ENCODE measurements around the gene NT5C1A.

Gene NT5C1A

DNA sequence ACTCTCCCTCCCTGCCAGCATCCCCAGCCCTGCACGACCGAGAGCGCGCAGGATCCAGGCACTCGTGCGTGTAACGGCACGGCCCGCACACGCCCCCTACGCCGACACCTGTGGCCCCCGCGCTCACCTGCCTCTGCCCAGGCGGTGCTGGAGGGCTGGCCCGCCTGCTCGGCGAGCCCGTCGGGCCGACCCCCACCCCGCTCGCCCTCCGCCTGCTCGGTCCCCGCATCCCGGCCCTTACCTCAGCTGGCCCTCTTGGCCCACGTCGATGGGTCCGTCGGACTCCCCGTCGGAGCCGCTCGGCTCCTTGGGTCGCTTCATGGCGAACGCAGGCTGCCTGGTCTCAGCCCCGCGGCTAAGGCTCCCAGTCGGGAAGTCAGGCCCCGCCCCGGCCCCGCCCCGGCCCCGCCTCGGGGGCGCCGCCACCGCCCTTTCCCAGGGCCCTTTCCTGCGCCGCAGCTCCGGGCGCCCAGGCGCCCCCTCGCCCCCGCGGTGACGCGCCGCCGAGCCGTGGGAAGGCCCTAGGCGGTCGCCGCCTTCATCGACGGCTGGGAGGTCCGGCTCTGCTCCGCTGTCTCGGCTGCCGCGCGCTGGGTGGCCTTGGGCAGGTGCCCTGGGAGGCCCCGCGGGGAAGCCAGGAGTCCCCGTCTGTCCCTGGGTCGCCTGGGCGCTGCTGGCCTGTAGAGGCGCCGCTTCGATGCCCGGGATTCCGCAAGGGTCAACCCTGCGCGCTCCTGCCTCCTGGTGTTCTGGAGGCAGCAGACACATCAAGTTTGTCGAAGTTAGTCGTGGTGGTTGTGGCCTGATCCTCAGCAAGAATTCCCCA, 32.4 kb downstream of the NT5C1A start, which contains the start of gene HEYL:
Gene HEYL, minus strand, starts transcription at position 339 of the 826 bp plus-strand sequence. Its CDS starts 18 bp downstream, at position 321.
- DNase-seq (ENCODE audit: low read depth in 2 of 2, low spot score in 1 of 2), result peak; percentile 41 to 50

DNA sequence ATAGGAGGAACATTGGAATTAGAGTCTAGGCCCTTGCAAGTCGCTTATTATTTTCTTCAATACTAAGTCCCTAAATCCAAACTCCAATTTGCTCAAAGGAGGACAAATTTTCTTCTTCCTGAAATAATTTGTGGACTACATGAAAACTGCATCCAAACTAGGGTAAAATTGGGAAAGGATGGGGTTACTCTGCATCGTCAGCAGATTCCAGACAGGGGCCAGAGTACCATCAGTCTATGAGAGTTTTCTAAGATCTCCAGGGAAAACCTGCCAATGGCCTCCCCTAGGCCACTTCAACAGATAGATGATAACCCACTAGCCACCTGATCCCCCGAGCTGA, 33.0 kb downstream of the NT5C1A start:
- DNase-seq (ENCODE audit: low read depth in 2 of 2, low spot score in 1 of 2), result no peak

DNA sequence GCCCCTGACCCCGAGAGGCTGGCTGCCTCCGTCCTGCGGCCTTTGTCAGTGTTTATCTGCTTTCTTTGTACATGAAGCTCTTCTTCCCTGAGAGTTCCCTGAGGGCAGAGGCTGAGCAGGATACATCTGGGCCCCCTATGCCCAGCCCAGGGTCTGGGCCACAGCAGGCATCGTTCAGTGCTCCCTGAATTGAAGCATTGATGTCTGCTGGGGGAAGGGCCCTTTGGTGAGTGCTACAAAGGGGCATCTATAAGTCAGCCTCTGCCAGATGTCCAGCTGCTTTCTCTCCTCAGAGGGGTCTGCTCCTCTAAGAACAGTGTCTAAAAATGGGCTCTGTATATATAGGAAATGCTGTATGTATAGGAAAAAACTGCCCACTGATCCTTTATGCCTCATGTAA, 34.5 kb downstream of the NT5C1A start:
- no peak for DNase-seq (ENCODE audit: low read depth in 2 of 2, low spot score in 1 of 2)

DNA sequence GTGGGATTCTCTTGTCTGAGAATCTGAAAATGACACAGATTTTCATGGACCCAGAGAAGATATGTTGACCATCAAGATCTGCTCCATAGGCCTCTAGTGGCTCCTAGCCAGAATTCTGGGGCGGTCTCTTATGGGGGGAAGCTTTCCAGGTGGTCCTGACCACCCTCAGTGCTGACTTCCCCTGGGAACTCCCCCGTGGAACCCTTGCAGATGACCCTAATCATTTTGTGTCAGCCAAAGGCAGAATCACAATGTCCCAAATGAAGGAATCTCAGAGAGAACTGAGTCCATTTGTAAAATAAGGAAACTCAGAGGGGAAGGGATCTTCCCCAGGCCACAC, 36.1 kb downstream of the NT5C1A start:
- DNase-seq (ENCODE audit: low read depth in 2 of 2, low spot score in 1 of 2), result no peak

DNA sequence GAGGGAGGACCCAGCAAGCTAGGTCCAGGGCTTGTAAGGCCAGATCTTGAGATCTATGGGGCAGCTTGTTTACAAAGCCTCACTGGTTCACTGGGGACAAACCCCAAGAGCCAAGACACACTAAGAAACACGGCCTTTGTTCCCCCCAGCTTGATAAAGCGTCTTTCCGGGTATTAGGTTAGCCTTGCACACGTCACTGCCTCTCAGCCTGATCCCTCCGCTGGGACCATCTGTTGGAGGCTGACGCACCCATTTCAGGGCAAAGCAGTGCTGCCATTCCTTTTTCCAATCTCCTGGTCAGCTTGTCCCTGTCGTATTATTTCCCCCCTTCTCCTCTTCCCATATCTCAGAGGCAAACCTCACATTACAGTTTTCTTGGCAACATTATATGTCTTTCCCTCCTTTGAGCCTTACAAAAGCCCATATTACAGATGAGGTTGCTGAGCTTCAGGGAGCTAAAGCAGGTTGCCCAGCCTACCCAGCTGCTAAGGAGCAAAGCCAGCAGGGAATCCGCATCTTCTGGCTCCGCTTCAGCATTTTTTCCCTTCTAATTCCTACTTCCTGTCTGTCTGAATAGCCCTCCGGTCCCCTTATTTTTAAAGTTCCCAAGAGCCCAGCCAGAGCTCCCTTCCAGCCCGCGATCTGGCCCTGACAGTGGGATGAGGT, 36.6 kb downstream of the NT5C1A start:
- DNase-seq (ENCODE audit: low read depth in 2 of 2, low spot score in 1 of 2), result no peak

DNA sequence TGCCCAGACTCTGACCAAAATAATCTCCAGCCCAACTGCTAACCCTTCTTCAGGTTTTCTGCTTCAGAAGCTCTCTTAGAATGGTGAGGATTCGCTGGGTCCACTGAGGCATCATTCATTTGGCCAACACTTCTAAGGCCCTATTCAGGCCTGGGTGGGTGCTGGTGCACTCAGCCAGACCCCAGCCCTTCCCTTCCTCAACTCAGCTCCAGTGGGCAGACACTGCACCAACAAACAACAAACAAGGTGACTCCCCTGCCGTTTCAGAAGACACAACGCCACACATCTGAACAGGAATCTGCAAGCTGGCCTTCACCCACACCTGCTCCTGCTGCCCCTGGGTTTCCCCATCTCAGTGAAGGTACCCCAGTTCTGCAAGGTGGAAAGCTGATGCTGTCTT, 38.5 kb downstream of the NT5C1A start:
- DNase-seq (ENCODE audit: low read depth in 2 of 2, low spot score in 1 of 2), result no peak

DNA sequence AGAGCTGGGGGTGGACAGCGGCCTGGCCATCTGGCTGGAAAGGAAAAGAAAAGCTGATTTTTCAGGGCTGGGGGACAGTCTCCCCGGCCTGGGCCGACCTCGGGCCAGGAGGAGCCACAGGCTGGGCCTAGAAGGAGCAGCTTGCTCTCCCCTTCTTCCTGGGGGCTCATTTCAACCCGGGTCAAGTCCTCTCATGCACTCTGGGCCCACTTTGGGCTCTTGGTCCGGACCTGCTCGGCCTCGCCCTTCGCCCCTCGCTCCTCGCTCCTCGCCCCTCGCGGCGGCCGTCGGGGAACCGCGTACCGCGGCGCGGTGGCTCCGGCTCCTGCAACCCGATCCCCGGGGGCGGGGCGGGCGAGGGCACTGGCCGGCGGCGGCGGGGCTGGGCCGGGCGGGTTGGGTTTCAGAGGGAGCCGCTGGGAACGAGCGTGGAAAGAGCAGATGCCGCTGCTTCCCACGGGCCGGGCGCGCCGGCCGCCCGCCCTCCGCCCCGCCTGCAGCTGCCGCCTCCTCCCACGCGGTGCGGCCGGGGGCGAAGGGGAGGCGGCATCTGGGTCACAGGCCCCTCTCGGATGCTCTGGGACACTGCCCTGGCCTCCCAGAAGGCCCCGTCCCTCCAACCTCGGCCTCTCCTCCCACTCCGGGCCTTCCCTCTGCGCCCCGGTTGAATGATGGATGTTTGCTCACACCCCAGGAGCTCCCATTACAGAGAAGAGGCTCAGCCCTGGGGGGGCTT, 39.1 kb downstream of the NT5C1A start:
- DNase-seq (ENCODE audit: low read depth in 2 of 2, low spot score in 1 of 2), result no peak

DNA sequence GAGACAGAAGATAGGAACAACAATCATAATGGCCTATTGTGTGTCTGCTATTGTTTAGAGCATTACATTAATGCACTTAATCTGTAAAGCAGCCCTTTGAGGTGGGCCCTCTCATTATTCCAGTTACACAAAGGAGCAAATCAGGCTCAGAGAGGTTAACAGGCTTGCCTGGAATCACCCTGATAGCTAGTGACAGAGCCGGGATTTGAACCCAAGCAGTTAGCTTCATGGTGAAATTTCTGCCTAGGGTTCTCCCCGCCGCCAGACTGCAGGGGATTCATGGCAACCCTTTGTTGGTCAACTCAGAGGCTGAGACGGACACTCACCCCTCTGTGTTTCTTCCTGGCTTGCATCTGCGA, 39.6 kb downstream of the NT5C1A start:
- DNase-seq (ENCODE audit: low read depth in 2 of 2, low spot score in 1 of 2), result no peak

DNA sequence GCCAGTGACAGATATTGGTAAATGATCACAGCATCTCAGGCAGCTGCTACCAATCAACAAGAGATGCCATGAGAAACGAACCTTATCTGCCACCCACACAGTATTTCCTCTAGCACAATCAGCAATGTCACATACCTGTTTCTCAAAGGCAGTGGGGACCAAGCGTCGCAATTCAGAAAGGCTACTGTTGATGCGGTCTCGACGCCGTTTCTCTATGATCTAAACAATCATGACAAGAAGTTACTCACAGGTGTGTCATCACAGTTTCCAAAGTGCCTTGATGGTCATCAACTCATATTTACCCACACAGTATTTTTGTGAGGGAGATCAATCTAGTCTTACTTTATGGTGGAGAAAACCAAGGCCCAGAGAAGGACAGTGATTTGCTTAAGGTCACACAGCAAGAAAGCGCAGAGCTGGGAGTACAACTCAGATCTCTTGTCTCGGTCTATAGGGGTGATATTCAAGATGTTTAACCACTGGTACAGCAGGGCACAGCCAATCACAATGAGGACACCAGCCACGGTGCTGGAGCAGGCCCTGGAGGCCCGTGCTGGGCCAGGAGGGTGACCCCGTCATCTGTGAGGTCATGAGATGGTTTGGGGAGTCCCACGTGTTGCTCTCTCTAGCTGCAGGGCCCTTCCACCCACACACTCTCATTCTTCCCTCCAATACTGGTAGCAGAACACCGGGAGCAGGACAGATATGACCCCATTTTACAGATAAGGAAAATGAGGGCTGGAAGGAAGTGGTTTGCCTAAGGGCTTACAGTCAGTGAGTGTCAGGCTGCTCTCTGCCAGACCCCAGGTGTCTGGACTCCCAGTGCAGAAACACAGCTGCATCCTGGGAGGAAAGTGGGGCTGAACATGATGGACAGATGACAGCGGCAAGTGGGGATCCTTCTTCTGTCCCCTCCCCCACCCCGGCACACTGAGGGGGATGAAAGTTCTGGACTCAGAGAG, 40.3 kb downstream of the NT5C1A start:
- no peak for DNase-seq (ENCODE audit: low read depth in 2 of 2, low spot score in 1 of 2)

DNA sequence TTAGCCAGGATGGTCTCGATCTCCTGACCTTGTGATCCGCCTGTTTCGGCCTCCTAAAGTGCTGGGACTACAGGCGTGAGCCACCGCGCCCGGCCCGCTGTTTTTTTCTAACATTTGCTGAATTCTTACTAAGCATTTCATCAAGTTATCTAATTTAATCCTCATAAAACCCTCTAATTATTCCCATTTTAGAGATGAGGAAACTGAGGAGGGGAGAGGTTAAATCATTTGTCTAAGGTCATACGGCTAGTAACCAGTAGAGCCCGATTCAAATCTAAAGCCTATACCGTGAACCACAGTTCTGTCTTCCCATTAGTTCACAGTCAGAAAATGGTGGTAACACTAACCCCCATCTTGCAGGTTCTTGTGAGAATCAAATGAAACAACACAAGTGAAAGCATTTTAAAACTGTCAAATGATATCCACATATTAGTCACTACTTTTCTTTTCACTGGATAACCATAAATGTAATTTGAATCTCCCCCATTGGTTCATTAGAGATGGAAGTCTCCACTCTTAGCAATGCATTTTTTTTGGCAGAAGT, 43.0 kb downstream of the NT5C1A start:
- no peak for DNase-seq (ENCODE audit: low read depth in 2 of 2, low spot score in 1 of 2)

DNA sequence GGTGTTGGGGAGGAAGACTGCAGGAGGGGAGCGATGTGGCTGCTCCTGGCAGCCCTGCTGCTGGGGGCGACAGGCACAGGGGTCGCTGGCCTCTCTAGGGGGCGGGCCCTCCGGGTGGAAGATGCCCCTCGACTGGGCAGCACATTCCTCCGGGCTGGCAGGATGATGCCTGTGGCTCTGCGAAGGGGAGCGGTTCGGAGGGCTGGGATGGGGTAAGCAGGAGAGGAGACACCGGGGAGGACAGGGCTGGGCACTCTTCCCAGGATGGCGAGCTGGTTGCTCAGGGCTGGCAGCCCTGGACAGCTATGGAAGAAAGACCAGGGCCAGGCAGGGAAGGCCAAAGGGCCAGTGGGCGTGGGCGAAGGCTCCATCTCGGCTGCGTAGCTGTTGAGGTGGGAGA, 45.3 kb downstream of the NT5C1A start:
- DNase-seq (ENCODE audit: low read depth in 2 of 2, low spot score in 1 of 2), result no peak

DNA sequence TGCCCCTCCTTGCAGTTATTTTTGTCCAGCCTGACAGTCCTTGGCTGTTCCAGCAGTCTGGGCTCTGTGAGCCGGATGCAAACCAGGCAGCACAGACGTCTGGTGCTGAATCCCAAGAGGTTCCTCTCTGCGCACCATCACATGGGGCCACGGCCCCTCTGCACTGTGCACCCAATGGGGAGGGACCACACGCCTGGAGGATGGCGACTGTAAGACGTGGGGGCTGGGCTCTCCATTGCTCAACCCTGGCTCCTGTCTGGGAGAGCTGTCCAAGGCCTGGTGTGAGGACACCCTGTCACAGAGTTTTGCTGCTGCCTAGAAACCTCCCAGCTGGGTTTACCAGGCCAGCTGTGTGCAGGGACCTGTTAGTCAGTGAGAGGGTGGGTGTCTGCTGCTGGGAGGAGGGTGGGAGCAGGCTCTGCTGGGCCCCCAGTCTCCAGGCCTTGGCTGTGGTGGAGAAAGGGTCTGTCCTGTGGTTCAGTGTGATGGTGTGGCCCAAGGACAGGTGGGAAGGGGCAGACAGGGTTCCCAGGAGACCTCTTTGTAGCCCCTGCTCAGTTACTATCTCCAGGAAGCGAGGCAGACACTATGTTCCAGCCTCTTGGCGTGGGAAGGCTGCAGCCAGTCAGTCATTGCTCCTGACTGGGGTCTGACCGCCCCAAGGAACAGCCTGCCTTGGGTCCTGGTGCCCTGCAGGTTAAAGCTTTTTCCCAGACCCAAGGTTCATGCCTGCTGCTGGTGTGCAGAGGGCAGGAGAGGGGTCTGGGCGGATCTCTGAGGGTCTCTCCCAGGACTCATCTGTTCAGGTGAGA, 46.2 kb downstream of the NT5C1A start:
- DNase-seq (ENCODE audit: low read depth in 2 of 2, low spot score in 1 of 2), result no peak

DNA sequence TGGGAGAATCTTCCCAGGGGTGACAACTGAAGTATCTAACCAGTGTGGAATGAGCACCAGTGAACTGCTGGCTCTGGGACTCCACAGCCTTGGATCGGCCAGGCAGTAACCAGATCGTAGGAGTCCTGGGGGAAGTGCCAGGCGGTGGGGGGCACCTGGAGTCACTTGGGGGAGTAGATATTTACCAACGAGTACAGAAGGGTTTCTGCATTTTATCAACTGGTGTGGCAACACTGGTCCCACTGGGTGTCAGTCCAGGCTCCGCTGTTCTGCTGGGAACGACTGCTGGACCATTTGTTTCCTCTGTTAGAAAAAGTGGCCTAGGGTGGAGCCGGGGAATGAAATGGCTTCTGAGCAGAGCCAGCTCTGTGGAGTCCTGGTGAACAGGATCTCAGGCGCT, 46.9 kb downstream of the NT5C1A start:
- no peak for DNase-seq (ENCODE audit: low read depth in 2 of 2, low spot score in 1 of 2)

DNA sequence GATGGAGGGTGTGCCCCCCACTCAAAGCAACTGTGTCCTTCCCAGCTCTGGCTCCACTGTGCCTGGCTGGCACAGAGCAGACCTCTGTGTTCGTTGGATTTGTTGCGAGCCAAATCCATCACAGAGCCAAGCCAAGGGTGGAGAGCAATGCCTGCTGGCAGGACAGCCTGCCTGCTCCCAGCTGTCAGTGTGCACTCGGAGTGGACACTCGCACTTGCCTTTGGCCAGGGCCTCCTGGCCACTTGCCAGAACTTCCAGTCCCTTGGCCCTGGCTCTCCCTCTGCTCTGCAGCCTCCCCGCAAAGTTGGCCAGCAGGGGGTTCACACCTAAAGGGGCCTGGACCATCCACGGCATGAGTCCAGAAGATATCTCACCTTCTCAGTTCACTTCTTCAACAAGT, 48.9 kb downstream of the NT5C1A start:
- DNase-seq (ENCODE audit: low read depth in 2 of 2, low spot score in 1 of 2), result no peak

DNA sequence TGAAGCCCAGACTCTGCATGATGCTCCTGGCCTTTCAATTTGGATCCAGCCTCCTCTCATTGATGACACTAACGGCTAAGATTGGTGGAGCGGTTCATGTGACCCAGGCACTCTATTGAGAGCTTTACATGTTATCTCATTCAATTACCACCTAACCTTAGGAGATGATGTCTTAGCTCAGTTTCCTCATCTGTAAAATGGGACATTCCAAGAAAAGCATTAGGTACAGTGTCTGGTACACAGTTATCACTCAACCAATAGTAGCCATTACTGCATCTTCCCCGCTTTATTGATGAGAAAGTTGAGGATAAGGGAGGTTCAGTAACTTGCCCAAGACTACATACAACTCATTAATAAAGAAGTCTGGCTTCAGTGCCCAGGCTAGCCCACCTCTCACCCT, 49.5 kb downstream of the NT5C1A start:
- DNase-seq (ENCODE audit: low read depth in 2 of 2, low spot score in 1 of 2), result no peak

DNA sequence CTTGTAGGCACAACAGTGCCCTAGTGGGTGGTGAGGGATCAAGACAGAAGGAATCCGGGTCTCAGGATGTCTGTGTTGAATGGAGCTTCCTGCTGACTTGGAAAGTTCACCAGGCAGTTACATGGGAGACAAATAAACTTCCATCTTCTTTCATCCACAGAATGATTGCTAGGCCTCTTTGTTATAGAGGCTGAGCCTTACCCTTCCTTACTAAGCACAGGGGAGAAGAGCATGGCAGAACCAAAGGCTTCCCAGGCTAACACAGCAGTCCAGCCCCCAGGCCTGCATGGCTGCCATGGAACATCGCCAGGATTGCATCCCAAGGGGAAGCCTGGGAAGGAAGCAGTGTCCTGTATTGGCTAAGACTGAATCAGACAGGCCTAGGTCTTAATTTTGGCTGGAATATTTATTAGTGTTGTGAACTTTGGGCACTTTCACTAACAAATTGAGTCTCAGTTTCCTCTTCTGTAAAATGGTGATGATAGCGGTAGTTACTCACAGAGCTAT, 51.2 kb downstream of the NT5C1A start:
- DNase-seq (ENCODE audit: low read depth in 2 of 2, low spot score in 1 of 2), result no peak

DNA sequence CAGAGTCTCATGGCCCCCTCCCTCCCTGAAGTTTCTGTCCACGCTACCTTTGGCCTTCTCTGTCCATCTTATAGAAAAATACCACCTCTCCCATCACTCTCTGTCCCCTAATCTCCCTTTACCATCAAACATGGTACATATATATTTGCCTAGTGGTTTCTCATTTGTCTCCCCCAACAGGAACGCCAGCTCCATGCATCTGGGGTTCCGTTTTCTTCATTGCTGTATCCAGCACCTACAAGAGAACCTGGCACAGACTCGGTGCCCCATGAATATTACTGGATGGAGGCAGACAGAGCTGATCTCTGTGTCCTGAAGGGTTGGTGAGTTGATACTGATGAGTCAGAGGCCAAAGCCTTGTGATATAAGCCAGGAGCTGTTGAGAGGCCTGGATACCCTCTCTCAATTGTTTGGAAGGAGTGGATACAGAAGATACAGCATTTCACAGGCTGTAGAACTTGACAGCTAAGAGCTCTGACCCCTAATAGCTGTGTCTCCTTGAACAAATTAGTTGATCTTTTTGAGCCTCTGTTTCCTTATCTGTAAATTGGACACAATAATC, 54.3 kb downstream of the NT5C1A start:
- no peak for DNase-seq (ENCODE audit: low read depth in 2 of 2, low spot score in 1 of 2)

DNA sequence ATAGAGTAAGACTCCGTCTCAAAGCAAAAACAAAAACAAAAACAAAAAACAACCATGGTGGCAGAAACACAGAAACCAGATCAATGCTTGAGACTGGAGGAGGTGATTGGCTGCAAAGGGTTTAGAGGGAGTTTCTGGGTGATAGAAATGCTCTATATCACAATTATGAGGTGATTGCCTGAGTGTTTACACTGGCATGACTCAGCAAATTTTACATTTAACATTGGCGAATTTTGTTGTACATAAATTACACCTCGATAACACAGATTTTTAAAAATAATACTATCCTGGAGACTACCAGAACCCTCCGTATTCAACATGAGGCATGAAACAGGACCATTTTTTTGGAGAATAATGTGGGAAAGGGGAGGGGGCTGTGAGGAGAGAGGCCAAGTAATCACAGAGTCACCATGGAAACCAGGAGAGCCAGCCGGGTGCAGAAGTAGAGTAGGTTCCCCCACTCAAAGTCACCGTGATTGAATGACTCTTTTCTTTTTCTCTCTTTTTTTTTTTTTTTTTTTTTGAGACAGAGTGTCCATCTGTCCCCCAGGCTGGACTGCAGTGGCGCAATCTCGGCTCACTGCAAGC, 56.7 kb downstream of the NT5C1A start:
- DNase-seq (ENCODE audit: low read depth in 2 of 2, low spot score in 1 of 2), result no peak

DNA sequence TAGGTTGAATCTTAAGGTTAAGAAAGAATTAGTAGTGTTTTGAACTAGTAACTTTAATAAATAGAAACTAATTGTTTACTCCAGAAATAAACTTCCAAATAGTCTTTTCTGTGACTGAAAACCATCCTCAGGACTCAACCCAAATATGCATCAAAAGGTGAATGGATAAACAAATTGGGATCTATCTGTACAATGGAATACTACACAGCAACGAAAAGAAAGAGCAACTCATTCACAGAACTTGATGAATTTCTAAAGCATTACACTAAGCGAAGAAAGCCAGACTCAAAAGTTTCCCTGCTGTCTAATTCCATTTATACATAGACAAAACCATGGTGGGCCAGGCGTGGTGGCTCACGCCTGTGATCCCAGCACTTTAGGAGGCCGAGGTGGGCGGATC, 57.4 kb downstream of the NT5C1A start:
- DNase-seq (ENCODE audit: low read depth in 2 of 2, low spot score in 1 of 2), result no peak

Data from stimulated activated CD8-positive, alpha-beta memory T cell treated with anti-CD3 and anti-CD28 coated beads, Interleukin-4, amount 100 ng/mL, for 4 hours (primary cell).